ENCODE results near the gene PRKG1. TPM values are rescaled to one million over a fixed set of nuclear protein-coding genes. Genes with fewer than 3 reads are reported as not detected.

Gene PRKG1
- total and polyA plus RNA-seq, 4 donors: 6.8 to 38.1 (median 15.4) TPM

DNA sequence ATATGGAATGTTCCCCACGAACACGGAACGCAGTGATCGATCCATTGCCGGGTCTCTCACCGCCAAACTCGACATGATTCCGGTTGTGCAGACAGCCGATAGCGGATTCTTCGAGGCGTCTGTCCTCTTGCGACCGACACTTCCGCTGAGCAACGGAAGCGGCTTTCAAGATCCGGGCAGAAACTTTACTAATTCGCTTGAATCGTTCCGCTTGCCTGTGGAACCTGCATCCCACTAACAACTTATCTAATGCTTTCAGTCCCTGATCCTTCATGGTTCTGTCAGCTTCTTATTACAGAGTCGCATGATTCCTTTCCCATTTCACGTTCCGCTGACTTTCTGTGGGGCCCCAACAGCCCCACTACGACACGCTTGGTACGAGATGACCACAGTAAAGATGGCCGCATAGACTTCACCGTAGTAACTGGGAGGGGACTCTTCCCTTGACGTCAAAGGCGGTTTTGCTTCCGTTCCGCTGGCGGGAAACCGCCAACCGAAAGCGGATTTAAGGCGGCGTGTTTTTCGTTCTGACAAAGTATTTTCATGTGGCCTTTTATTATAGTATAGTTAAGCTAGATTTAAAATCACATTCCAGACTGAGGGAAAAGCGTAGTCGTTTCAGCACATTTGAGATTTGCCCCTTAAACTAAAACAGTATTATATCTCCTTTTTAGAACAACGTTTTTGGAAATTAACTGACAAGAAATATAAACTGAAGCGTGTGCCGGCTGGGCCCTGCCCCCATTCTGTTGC is 625.4 kb downstream of the PRKG1 start, which contains the start of gene CSTF2T:
Gene CSTF2T, minus strand, starts transcription at position 121 of the 753 bp plus-strand sequence. Its CDS starts 46 bp downstream, at position 75.
- no peaks in the 10 kb centered on the region for H3K27me3 ChIP-seq (ENCODE audit: control insufficient read depth, insufficient read depth, low read length)
- peak; percentile 90 to 99 (median 96) for DNase-seq (ENCODE audit: low read depth in 4 of 6, low spot score in 6 of 6)
- peak within 1 kb of the TSS; percentile 90 for H3K4me3 ChIP-seq (ENCODE audit: low read depth, low read length)
- peaks cover 15% of the 10 kb centered on the region for H3K4me1 ChIP-seq (ENCODE audit: control insufficient read depth, insufficient read depth, low read length)
- H3K36me3 ChIP-seq (ENCODE audit: control insufficient read depth, insufficient read depth, low read length): peaks cover 15% of the 10 kb centered on the region
- peak within 1 kb of the TSS; percentile 99 for H3K27ac ChIP-seq (ENCODE audit: low read depth, low read length)
- under 1% methylated on average over 33 of the region's 45 CpGs for WGBS (ENCODE audit: insufficient coverage)
- no peaks in the 10 kb centered on the region for H3K9me3 ChIP-seq (ENCODE audit: control insufficient read depth, insufficient read depth, low read length)

DNA sequence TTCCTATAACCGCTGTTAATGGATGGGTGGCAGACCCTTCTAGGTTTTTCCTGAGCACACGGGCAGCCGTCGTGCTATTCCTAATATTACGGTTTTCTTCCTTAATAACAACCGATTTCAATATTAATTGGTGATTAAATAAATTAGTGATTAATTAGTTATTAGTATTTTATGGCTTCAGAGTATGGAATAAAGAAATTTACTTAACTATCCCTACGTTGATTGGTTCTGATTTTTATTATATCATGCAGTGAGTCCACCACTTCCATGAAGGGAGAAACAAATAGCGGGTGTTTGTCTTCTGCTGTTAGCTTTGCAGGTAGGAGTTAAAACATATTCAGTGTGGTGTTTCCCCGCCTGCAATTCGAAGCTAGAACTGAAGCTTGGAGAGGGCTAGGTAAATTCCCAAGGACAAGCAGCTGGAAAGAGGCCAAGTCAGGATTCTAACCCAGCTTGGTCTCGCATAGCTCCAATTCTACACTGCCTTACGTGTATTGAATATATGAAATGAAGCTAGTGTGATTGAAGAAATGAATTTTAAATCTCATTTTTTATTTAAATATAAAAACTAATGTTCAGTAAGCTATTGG is 626.0 kb downstream of the PRKG1 start:
- 42% methylated on average over 3 of the region's 12 CpGs for WGBS (ENCODE audit: insufficient coverage)
- DNase-seq (ENCODE audit: low read depth in 4 of 6, low spot score in 6 of 6): peak in 3 of 6 donors; percentile 12 to 79 (median 51)
- H3K4me3 ChIP-seq (ENCODE audit: low read depth, low read length): peak overlapping the region; percentile 90
- H3K36me3 ChIP-seq (ENCODE audit: control insufficient read depth, insufficient read depth, low read length): peaks cover 15% of the 10 kb centered on the region
- peak overlapping the region; percentile 99 for H3K27ac ChIP-seq (ENCODE audit: low read depth, low read length)
- peaks cover 15% of the 10 kb centered on the region for H3K4me1 ChIP-seq (ENCODE audit: control insufficient read depth, insufficient read depth, low read length)
- H3K27me3 ChIP-seq (ENCODE audit: control insufficient read depth, insufficient read depth, low read length): no peaks in the 10 kb centered on the region
- H3K9me3 ChIP-seq (ENCODE audit: control insufficient read depth, insufficient read depth, low read length): no peaks in the 10 kb centered on the region

DNA sequence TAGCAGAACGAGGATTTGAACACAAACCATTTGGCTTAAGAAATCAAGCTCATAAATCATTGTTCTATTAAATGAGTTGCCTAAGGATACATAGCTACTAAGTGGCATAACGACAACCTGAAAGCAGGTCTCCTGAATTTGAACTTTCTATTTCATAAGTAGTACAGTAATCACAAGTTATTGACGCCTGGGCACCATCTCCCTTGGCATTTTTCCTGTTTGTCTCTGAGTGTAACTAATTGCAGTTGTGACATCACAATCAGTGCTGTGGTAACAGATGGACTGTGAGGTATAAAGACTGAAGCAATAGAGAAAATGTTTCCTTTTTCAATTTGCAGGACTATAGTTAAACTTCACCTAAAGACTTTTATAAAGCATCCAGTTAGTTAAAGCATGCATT is 631.5 kb downstream of the PRKG1 start:
- Histone ChIP-seq H3K27me3 (ENCODE audit: control insufficient read depth, insufficient read depth, low read length) (no peaks in the 10 kb centered on the region), H3K36me3 (ENCODE audit: control insufficient read depth, insufficient read depth, low read length) (no peaks in the 10 kb centered on the region), H3K9me3 (ENCODE audit: control insufficient read depth, insufficient read depth, low read length) (no peaks in the 10 kb centered on the region), H3K27ac (ENCODE audit: low read depth, low read length) (no peak overlapping the region), H3K4me3 (ENCODE audit: low read depth, low read length) (no peak overlapping the region), H3K4me1 (ENCODE audit: control insufficient read depth, insufficient read depth, low read length) (no peaks in the 10 kb centered on the region)
- WGBS (ENCODE audit: insufficient coverage): no CpG with 5 or more reads among the region's 3 CpGs
- no peak for DNase-seq (ENCODE audit: low read depth in 4 of 6, low spot score in 6 of 6)

DNA sequence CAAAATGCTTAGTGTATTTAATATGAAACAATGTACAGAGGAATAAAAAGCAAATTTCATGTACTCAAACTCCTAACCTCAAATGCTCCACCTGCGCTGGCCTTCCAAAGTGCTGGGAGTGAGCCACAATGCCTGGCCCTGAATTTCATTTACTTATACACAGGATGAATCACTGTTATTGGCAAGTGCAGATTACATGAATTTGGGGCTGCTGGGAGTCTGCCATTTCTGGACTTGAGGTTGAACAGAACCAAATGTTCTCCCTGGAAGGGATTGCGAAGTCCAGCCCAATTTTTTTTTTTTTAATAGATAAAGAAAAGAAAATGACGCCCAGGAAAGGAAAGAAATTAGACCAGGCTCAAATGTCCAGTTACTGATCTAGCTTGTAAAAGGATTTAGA is 631.9 kb downstream of the PRKG1 start:
- WGBS (ENCODE audit: insufficient coverage): no CpG with 5 or more reads among the region's 3 CpGs
- Histone ChIP-seq H3K4me1 (ENCODE audit: control insufficient read depth, insufficient read depth, low read length) (no peaks in the 10 kb centered on the region), H3K9me3 (ENCODE audit: control insufficient read depth, insufficient read depth, low read length) (no peaks in the 10 kb centered on the region), H3K27me3 (ENCODE audit: control insufficient read depth, insufficient read depth, low read length) (no peaks in the 10 kb centered on the region), H3K27ac (ENCODE audit: low read depth, low read length) (no peak overlapping the region), H3K4me3 (ENCODE audit: low read depth, low read length) (no peak overlapping the region), H3K36me3 (ENCODE audit: control insufficient read depth, insufficient read depth, low read length) (no peaks in the 10 kb centered on the region)
- peak in 1 of 6 donors; percentile 7 for DNase-seq (ENCODE audit: low read depth in 4 of 6, low spot score in 6 of 6)

DNA sequence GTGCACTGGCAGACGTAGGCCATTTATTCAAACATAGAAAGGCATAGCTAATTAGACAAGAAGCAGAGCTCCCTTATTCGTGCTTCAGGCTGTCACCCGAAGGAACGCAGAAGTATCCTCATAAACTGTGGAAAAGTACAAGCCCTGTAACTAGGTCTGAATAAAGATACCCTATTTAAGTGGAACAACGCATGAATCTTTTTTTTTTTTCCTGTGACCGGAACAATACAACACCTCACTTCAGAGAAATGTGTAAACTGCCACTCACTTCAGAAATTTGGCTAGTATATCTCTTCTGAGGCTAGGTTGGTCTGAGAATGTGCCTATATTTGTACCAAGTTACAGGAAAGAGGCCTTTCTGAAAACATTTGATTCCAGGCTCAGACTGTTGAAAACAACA is 633.1 kb downstream of the PRKG1 start:
- no peak overlapping the region for H3K27ac ChIP-seq (ENCODE audit: low read depth, low read length)
- no peaks in the 10 kb centered on the region for H3K36me3 ChIP-seq (ENCODE audit: control insufficient read depth, insufficient read depth, low read length)
- 40% methylated on average over 1 of the region's 6 CpGs for WGBS (ENCODE audit: insufficient coverage)
- H3K27me3 ChIP-seq (ENCODE audit: control insufficient read depth, insufficient read depth, low read length): no peaks in the 10 kb centered on the region
- no peak for DNase-seq (ENCODE audit: low read depth in 4 of 6, low spot score in 6 of 6)
- H3K9me3 ChIP-seq (ENCODE audit: control insufficient read depth, insufficient read depth, low read length): no peaks in the 10 kb centered on the region
- H3K4me1 ChIP-seq (ENCODE audit: control insufficient read depth, insufficient read depth, low read length): no peaks in the 10 kb centered on the region
- H3K4me3 ChIP-seq (ENCODE audit: low read depth, low read length): no peak overlapping the region

DNA sequence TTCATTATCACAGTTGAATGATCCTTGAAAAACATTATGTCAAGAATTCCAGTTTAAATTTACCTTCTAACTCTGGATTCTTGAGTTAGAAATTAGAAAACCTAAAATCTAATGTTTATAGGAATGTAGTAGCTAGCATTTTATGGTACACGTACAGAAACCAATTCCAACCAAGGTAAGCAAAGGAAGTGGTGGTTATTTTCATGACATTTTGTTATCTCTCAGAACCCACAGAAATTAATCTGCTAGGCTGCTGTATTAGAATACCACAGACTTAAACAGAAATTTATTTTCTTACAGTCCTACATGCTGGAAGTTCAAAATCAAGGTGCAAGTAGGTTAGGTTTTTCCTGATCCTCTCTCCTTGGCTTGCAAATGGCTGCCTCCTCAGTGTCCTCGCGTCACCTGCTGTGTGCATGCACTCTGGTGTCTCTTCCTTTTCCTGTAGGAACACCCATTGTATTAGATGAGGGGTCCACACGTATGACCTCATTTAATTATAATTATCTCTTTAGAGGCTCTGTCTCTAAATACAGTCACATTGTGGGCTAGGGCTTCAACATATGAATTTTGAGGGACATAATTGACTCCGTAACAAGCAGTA is 633.6 kb downstream of the PRKG1 start:
- Histone ChIP-seq H3K9me3 (ENCODE audit: control insufficient read depth, insufficient read depth, low read length) (no peaks in the 10 kb centered on the region), H3K4me1 (ENCODE audit: control insufficient read depth, insufficient read depth, low read length) (no peaks in the 10 kb centered on the region), H3K27me3 (ENCODE audit: control insufficient read depth, insufficient read depth, low read length) (no peaks in the 10 kb centered on the region), H3K36me3 (ENCODE audit: control insufficient read depth, insufficient read depth, low read length) (no peaks in the 10 kb centered on the region), H3K27ac (ENCODE audit: low read depth, low read length) (no peak overlapping the region), H3K4me3 (ENCODE audit: low read depth, low read length) (no peak overlapping the region)
- 90% methylated on average over 2 of the region's 5 CpGs for WGBS (ENCODE audit: insufficient coverage)
- no peak for DNase-seq (ENCODE audit: low read depth in 4 of 6, low spot score in 6 of 6)

DNA sequence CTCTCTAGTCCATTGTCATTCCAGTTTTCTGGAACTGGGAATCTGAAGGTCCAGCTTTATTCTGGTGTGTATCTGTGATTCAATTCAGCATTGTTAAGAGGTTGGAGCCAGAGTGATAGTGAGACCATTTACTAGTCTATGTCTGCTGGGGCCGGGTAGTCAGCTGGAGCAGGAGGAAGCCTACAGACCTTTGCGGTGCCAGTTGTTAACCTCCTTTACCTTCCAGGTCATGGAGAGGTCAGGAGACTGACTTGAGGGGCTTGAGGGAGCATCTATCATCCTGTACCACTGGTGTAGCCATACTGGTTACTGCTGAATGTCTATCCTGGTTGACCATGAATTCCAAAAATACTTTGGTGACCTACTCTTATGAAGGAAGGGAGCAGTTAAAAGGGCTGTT is 634.3 kb downstream of the PRKG1 start:
- WGBS (ENCODE audit: insufficient coverage): 67% methylated on average over 1 of the region's 2 CpGs
- Histone ChIP-seq H3K4me1 (ENCODE audit: control insufficient read depth, insufficient read depth, low read length) (no peaks in the 10 kb centered on the region), H3K27ac (ENCODE audit: low read depth, low read length) (no peak overlapping the region), H3K9me3 (ENCODE audit: control insufficient read depth, insufficient read depth, low read length) (no peaks in the 10 kb centered on the region), H3K27me3 (ENCODE audit: control insufficient read depth, insufficient read depth, low read length) (no peaks in the 10 kb centered on the region), H3K36me3 (ENCODE audit: control insufficient read depth, insufficient read depth, low read length) (no peaks in the 10 kb centered on the region), H3K4me3 (ENCODE audit: low read depth, low read length) (no peak overlapping the region)
- no peak for DNase-seq (ENCODE audit: low read depth in 4 of 6, low spot score in 6 of 6)

DNA sequence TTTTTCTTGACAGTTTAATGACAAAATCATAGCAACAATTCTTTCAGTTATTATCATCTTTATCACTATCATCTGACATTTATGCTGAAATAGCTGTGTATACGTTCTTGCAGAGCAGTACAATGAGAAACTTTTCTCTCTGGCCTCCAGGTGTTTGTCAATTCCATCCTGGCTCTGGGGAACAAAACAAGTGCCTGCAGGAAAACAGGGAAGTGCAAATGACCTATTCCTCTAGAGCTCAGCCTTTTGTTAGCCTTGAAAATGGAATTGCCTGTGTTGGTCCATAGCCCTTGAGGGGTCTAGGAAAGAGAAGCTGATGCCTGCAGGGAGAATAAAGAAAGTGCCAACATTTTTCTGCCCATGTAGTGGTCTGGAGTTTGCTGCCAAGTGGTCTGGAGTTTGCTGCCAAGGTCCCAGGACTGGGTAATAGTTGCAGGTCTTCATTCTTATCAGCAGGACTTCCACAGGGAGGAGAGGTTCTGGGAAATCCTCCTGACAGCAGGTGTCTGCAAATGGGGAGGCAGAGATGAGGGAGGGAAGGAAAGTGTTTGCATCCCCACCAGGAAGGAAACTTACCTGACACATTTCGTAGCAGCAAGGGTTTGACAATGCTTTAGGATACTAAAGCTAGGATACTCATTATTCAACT is 635.2 kb downstream of the PRKG1 start:
- Histone ChIP-seq H3K36me3 (ENCODE audit: control insufficient read depth, insufficient read depth, low read length) (no peaks in the 10 kb centered on the region), H3K9me3 (ENCODE audit: control insufficient read depth, insufficient read depth, low read length) (no peaks in the 10 kb centered on the region), H3K27me3 (ENCODE audit: control insufficient read depth, insufficient read depth, low read length) (no peaks in the 10 kb centered on the region), H3K4me3 (ENCODE audit: low read depth, low read length) (no peak overlapping the region), H3K27ac (ENCODE audit: low read depth, low read length) (no peak overlapping the region), H3K4me1 (ENCODE audit: control insufficient read depth, insufficient read depth, low read length) (no peaks in the 10 kb centered on the region)
- peak in 1 of 6 donors; percentile 1 for DNase-seq (ENCODE audit: low read depth in 4 of 6, low spot score in 6 of 6)
- 73% methylated on average over 1 of the region's 2 CpGs for WGBS (ENCODE audit: insufficient coverage)

DNA sequence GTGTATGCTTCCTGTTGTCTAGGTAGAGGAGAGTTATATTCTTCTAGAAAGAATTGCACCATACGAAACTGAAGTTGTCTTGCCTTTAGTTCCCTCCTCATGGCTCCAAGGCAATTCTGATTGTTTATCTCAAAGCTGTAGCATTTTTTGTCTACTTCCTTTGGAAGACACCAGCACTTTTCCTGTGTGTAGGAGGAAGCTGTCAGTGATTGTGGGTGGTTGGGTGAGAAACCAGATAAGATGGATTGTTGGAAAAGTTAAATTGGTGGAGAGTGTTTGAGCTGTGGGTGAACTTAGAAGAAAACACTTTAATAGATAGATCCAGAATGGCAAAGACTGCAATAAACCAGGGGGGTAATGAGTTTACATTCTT is 637.2 kb downstream of the PRKG1 start:
- no peaks in the 10 kb centered on the region for H3K36me3 ChIP-seq (ENCODE audit: control insufficient read depth, insufficient read depth, low read length)
- no peak for DNase-seq (ENCODE audit: low read depth in 4 of 6, low spot score in 6 of 6)
- H3K9me3 ChIP-seq (ENCODE audit: control insufficient read depth, insufficient read depth, low read length): no peaks in the 10 kb centered on the region
- H3K4me3 ChIP-seq (ENCODE audit: low read depth, low read length): no peak overlapping the region
- H3K27me3 ChIP-seq (ENCODE audit: control insufficient read depth, insufficient read depth, low read length): no peaks in the 10 kb centered on the region
- WGBS (ENCODE audit: insufficient coverage): no CpG with 5 or more reads among the region's 1 CpG
- no peak overlapping the region for H3K27ac ChIP-seq (ENCODE audit: low read depth, low read length)
- H3K4me1 ChIP-seq (ENCODE audit: control insufficient read depth, insufficient read depth, low read length): no peaks in the 10 kb centered on the region
